LoVo (cell line): ENCODE data around the gene XCL2.
A peak's percentile ranks its signal among the peaks of the same experiment; 100 is the strongest.

Experiments used
- DNase-seq: peaks from one replicate; pipeline ENCODE4 v3.0.0-alpha.2; 2016; ENCODE audit warnings: low spot score

Gene XCL2

GRCh38 chr1:168513656-168514404 lies 30.0 kb downstream of the XCL2 start:
- DNase-seq = no peak

GRCh38 chr1:168512864-168513595 lies 30.8 kb downstream of the XCL2 start:
- no peak for DNase-seq

- no peak for DNase-seq
Observed at GRCh38 chr1:168509875-168510791, 33.7 kb downstream of the XCL2 start.

GRCh38 chr1:168509210-168509609 lies 34.6 kb downstream of the XCL2 start:
- no peak for DNase-seq

- no peak for DNase-seq
Observed at GRCh38 chr1:168507828-168508227, 36.0 kb downstream of the XCL2 start.

GRCh38 chr1:168507231-168507630 lies 36.6 kb downstream of the XCL2 start:
- DNase-seq = no peak

- DNase-seq = no peak
Observed at GRCh38 chr1:168506204-168506819, 37.5 kb downstream of the XCL2 start.

- no peak for DNase-seq
Observed at GRCh38 chr1:168505006-168505405, 38.8 kb downstream of the XCL2 start.

- no peak for DNase-seq
Observed at GRCh38 chr1:168504064-168504837, 39.5 kb downstream of the XCL2 start.

- DNase-seq = peak; percentile 50
Observed at GRCh38 chr1:168499688-168500049, 44.1 kb downstream of the XCL2 start.

- no peak for DNase-seq
Observed at GRCh38 chr1:168498956-168499687, 44.7 kb downstream of the XCL2 start.

- DNase-seq = no peak
Observed at GRCh38 chr1:168498159-168498631, 45.6 kb downstream of the XCL2 start.

GRCh38 chr1:168497376-168497950 lies 46.3 kb downstream of the XCL2 start:
- DNase-seq = no peak

- DNase-seq = no peak
Observed at GRCh38 chr1:168491527-168492164, 52.2 kb downstream of the XCL2 start.
